DND-41 (cell line): ENCODE results near the gene DENND6A.
"Not testable (repeated sequence)": the region's sequence is repeated elsewhere in the genome, so short reads cannot be mapped to it uniquely, and the experiment has no call there.

Source experiments
- ATAC-seq: fragments of 200-7000 bp; cut with Tn5 transposase; 3 replicates; pipeline ENCODE4 v1.9.1; 2021; ENCODE audit warnings: low read depth; ENCODE audit not compliant: insufficient read depth
- DNase-seq: peaks from one replicate; pipeline ENCODE4 v3.0.0-alpha.2; 2020
- H2AFZ ChIP-seq: 2 replicates; pipeline ENCODE4 v1.6.0; 2012; ENCODE audit warnings: low read depth, low read length
- H3K27ac ChIP-seq: 2 replicates; pipeline ENCODE4 v1.5.1; 2012; ENCODE audit warnings: low read length, inconsistent platforms
- H3K27me3 ChIP-seq: fragments of 200-600 bp; sonication (generic); 2 replicates; pipeline ENCODE4 v1.6.0; 2012; ENCODE audit warnings: low read length, mild to moderate bottlenecking, inconsistent platforms; ENCODE audit not compliant: insufficient read depth, poor library complexity
- H3K36me3 ChIP-seq: 2 replicates; pipeline ENCODE4 v1.5.1; 2012; ENCODE audit warnings: low read length, inconsistent platforms; ENCODE audit not compliant: insufficient read depth
- H3K4me1 ChIP-seq: 2 replicates; pipeline ENCODE4 v1.5.1; 2012; ENCODE audit warnings: mild to moderate bottlenecking, low read length; ENCODE audit not compliant: insufficient read depth
- H3K4me2 ChIP-seq: 2 replicates; pipeline ENCODE4 v1.6.0; 2012; ENCODE audit warnings: mild to moderate bottlenecking, moderate library complexity, low read length, inconsistent platforms; ENCODE audit not compliant: insufficient read depth
- H3K4me3 ChIP-seq, 2 experiments: fragments of 200-600 bp in 1 of 2; shearing (Covaris generic) in 1 of 2; 2 replicates each; pipeline ENCODE4 v1.5.1; 2012 to 2016; ENCODE audit warnings: inconsistent platforms in 2 of 2, low read length in 2 of 2, mild to moderate bottlenecking in 2 of 2, low read depth in 1 of 2, moderate library complexity in 1 of 2
- H3K79me2 ChIP-seq: 2 replicates; pipeline ENCODE4 v1.6.0; 2012; ENCODE audit warnings: low read length, inconsistent platforms; ENCODE audit not compliant: insufficient read depth
- H3K9ac ChIP-seq: 2 replicates; pipeline ENCODE4 v1.6.0; 2012; ENCODE audit warnings: low read depth, mild to moderate bottlenecking, inconsistent platforms, low read length, moderate library complexity
- H3K9me3 ChIP-seq: 2 replicates; pipeline ENCODE4 v1.5.1; 2012; ENCODE audit warnings: low read length, moderate library complexity, mild to moderate bottlenecking, inconsistent platforms; ENCODE audit not compliant: insufficient read depth, severe bottlenecking
- H4K20me1 ChIP-seq: 2 replicates; pipeline ENCODE4 v1.6.0; 2012; ENCODE audit warnings: low read length; ENCODE audit not compliant: insufficient read depth
- EZH2 ChIP-seq: IDR thresholded peaks from 3 replicates; pipeline ENCODE4 v1.6.1; 2012; ENCODE audit warnings: borderline replicate concordance, low read depth, mild to moderate bottlenecking, moderate library complexity, low read length, inconsistent platforms; ENCODE audit not compliant: severe bottlenecking
- TF ChIP-seq, protein P1 (sequence below): IDR thresholded peaks from 2 replicates; pipeline ENCODE4 v1.5.1; 2012; ENCODE audit warnings: borderline replicate concordance, low read length, moderate library complexity, mild to moderate bottlenecking; ENCODE audit not compliant: poor library complexity, severe bottlenecking; ENCODE audit errors: extremely low read depth

The DENND6A gene

DNA sequence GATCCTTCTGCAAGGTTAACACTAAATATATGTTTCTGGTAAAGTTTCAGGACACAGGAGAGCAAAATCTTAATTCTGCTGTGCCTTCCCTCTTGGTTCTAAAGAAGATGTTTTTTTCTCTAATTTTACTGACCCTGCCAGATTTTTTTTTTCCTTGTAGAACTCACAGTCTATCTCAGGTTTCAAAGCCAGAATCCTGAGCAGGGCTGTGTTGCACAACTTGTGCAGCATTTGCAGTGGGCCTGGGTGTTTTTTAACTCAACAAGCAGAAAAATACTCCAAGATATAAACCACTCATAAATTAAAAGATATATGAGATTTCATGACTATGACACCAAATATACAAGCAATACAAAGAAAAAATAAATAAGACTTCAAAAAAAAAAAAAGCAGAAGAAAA is 55.5 kb downstream of the DENND6A start:
- no peak for TF ChIP-seq EZH2
- TF ChIP-seq, protein P1, sequence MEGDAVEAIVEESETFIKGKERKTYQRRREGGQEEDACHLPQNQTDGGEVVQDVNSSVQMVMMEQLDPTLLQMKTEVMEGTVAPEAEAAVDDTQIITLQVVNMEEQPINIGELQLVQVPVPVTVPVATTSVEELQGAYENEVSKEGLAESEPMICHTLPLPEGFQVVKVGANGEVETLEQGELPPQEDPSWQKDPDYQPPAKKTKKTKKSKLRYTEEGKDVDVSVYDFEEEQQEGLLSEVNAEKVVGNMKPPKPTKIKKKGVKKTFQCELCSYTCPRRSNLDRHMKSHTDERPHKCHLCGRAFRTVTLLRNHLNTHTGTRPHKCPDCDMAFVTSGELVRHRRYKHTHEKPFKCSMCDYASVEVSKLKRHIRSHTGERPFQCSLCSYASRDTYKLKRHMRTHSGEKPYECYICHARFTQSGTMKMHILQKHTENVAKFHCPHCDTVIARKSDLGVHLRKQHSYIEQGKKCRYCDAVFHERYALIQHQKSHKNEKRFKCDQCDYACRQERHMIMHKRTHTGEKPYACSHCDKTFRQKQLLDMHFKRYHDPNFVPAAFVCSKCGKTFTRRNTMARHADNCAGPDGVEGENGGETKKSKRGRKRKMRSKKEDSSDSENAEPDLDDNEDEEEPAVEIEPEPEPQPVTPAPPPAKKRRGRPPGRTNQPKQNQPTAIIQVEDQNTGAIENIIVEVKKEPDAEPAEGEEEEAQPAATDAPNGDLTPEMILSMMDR = no peak
- DNase-seq (no peak), ATAC-seq (no peak)
- no peaks in the 10 kb centered on the region for H3K79me2 ChIP-seq
- no peaks in the 10 kb centered on the region for H4K20me1 ChIP-seq
- H3K4me3 ChIP-seq = no peak overlapping the region
- H3K9me3 ChIP-seq = no peaks in the 10 kb centered on the region
- H3K36me3 ChIP-seq = peaks cover 82% of the 10 kb centered on the region
- no peak overlapping the region for H2AFZ ChIP-seq
- H3K9ac ChIP-seq = no peak overlapping the region
- no peaks in the 10 kb centered on the region for H3K27me3 ChIP-seq
- H3K27ac ChIP-seq = no peak overlapping the region
- no peaks in the 10 kb centered on the region for H3K4me1 ChIP-seq
- no peak overlapping the region for H3K4me2 ChIP-seq

DNA sequence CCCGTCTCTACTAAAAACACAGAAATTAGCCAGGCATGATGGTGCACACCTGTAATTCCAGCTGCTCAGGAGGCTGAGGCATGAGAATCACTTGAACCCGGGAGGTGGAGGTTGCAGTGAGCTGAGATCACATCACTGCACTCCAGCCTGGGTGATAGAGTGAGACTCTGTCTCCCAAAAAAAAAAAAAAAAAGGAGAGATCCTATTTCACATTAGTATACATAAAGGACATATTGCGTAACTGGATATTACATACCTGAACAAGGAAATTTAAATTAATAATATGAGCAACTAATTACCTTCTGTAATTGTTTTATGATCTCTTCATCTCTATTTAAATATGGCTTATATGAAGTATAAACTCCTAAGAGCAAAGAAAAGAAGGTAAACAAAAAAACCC is 58.6 kb downstream of the DENND6A start:
- H3K36me3 ChIP-seq = peaks cover 82% of the 10 kb centered on the region
- not testable (repeated sequence) for H4K20me1 ChIP-seq, ATAC-seq

DNA sequence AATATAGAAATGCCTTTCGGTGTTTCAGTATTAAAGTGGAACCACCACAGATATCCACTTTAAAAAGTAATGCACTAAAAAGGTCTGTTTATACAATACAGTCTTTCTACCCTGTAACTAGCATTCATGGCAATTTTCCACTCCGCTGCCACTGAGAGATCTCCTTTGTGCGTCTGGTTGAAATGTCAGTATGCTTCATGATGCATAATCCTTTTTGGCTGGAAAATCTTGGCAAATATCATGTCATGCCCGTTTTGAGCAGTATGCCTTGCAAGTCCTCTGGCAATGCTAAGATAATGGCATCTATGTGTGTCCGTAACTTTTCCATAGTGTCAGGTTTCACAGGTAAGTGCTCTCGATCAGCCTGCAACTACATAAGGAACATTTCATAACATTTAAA is 64.9 kb downstream of the DENND6A start:
- TF ChIP-seq, protein P1 = no peak
- no peak for TF ChIP-seq EZH2
- Histone ChIP-seq H3K4me1 (no peaks in the 10 kb centered on the region), H3K9me3 (no peaks in the 10 kb centered on the region), H3K79me2 (no peaks in the 10 kb centered on the region), H4K20me1 (no peaks in the 10 kb centered on the region), H3K36me3 (peaks cover 79% of the 10 kb centered on the region), H3K4me3 (no peak overlapping the region), H3K4me2 (no peak overlapping the region), H2AFZ (no peak overlapping the region), H3K27ac (no peak overlapping the region), H3K27me3 (no peaks in the 10 kb centered on the region), H3K9ac (no peak overlapping the region)
- ATAC-seq (no peak), DNase-seq (no peak)

More for the DNA sequence above, 58.6 kb downstream of the DENND6A start:
- DNase-seq, H2AFZ ChIP-seq, H3K4me1 ChIP-seq, H3K9ac ChIP-seq, H3K79me2 ChIP-seq, H3K9me3 ChIP-seq, H3K27me3 ChIP-seq, H3K27ac ChIP-seq, H3K4me3 ChIP-seq, H3K4me2 ChIP-seq: not testable (repeated sequence)

DNA sequence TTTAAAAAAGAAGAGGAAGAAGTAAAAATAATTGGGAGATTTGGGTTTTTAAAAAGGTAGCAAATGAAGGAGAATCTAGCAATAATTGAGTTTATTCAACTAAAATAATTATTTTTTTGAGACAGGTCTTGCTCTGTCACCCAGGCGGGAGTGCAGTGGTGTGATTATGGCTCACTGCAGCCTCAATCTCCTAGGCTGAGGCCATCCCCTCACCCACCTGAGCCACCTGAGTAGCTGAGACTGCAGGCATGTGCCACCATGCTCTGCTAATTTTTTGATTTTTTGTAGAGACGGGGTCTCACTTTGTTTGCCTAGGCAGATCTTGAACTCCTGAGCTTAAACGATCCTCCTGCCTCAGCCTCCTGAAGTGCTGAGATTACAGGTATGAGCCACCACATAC is 68.1 kb downstream of the DENND6A start:
- no peak overlapping the region for H3K27ac ChIP-seq
- H2AFZ ChIP-seq = no peak overlapping the region
- ATAC-seq (no peak), DNase-seq (no peak)
- TF ChIP-seq, protein P1 = no peak
- TF ChIP-seq EZH2 = no peak
- H3K9me3 ChIP-seq = no peaks in the 10 kb centered on the region
- H3K27me3 ChIP-seq = no peaks in the 10 kb centered on the region
- no peak overlapping the region for H3K4me3 ChIP-seq
- no peak overlapping the region for H3K9ac ChIP-seq
- H3K4me1 ChIP-seq = no peaks in the 10 kb centered on the region
- H3K36me3 ChIP-seq = peaks cover 63% of the 10 kb centered on the region
- H4K20me1 ChIP-seq = no peaks in the 10 kb centered on the region
- H3K4me2 ChIP-seq = no peak overlapping the region
- no peaks in the 10 kb centered on the region for H3K79me2 ChIP-seq
